ENCODE measurements around the gene PLEKHH1.
A peak's percentile ranks its signal among the peaks of the same experiment; 100 is the strongest.

- no peak for TF ChIP-seq EZH2 (IDR thresholded peaks at IDR 0.05; ENCODE audit: borderline replicate concordance, low read length)
- TF ChIP-seq CTCF (conservative IDR thresholded peaks at IDR 0.05 in 1 of 2, IDR thresholded peaks at IDR 0.05 in 1 of 2; ENCODE audit: extremely low read depth in 1 of 2, insufficient read depth in 1 of 2, low read depth in 1 of 2, low read length in 2 of 2), result peak in 1 of 2 donors; percentile 13
These were observed 86.5 kb downstream of the PLEKHH1 start, which contains the start of gene ARG2 for GRCh38 chr14:67619446-67620216.

All from mammary epithelial cell (primary cell).